ENCODE results near the gene MAP7D1.

- TF ChIP-seq CTCF (IDR thresholded peaks at IDR 0.05; ENCODE audit: extremely low read depth in 1 of 2, insufficient read depth in 1 of 2, low read depth in 1 of 2, low read length in 2 of 2) (no peak), POLR2AphosphoS5 (IDR thresholded peaks at IDR 0.05; ENCODE audit: insufficient read depth, low read depth, low read length) (no peak), EZH2 (IDR thresholded peaks at IDR 0.05; ENCODE audit: borderline replicate concordance, low read depth, low read length, severe bottlenecking) (no peak), POLR2A (IDR thresholded peaks at IDR 0.05; ENCODE audit: low read depth, low read length) (no peak)
Measured at GRCh38 chr1:36225283-36225899, 69.4 kb downstream of the MAP7D1 start.
